Hindlimb muscle (tissue), 1 donor: Measurements from ENCODE around the gene TLR9. TPM values are rescaled to one million over a fixed set of nuclear protein-coding genes. Genes with fewer than 3 reads are reported as not detected.

Source experiments
- DNase-seq: peaks from one replicate; pipeline ENCODE4 v3.0.0-alpha.2; 2013
- polyA plus RNA-seq: library from polyadenylated mRNA; unstranded; fragments of 120-200 nt; gene quantifications from one replicate; pipeline ENCODE4 v1.2.1, GENCODE V29; 2013; ENCODE audit not compliant: insufficient read length

The TLR9 gene
- polyA plus RNA-seq, 1 donor = 0.28 TPM

- no peak for DNase-seq
Observed at GRCh38 chr3:52247409-52248164, 22.1 kb upstream of the TLR9 start.

GRCh38 chr3:52246728-52247408 is 21.4 kb upstream of the TLR9 start:
- DNase-seq = no peak

DNA sequence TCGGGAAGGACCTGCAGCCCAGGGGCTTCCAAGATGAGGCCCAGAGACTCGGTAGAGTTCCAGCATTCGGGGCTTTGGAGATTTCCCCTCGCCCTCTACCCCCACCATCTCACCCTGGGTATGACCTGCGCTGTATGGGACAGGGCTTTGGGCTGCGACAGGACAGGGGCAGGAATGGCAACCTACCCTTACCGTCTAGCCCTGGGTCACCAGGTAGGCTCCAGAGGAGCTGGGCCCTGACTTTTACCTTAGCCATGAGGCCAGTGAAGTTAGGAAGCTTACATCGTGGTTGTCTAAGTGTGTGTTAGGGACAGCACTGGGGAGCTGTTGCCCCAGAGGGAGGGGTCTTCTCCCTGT is 20.8 kb upstream of the TLR9 start:
- no peak for DNase-seq

- DNase-seq = peak; percentile 64
Observed at GRCh38 chr3:52245322-52246263, 20.1 kb upstream of the TLR9 start, which contains the start of gene PPM1M. TSS of gene PPM1M (plus strand) at chr3:52245759. CDS start at chr3:52245825, 66 bp downstream.

DNA sequence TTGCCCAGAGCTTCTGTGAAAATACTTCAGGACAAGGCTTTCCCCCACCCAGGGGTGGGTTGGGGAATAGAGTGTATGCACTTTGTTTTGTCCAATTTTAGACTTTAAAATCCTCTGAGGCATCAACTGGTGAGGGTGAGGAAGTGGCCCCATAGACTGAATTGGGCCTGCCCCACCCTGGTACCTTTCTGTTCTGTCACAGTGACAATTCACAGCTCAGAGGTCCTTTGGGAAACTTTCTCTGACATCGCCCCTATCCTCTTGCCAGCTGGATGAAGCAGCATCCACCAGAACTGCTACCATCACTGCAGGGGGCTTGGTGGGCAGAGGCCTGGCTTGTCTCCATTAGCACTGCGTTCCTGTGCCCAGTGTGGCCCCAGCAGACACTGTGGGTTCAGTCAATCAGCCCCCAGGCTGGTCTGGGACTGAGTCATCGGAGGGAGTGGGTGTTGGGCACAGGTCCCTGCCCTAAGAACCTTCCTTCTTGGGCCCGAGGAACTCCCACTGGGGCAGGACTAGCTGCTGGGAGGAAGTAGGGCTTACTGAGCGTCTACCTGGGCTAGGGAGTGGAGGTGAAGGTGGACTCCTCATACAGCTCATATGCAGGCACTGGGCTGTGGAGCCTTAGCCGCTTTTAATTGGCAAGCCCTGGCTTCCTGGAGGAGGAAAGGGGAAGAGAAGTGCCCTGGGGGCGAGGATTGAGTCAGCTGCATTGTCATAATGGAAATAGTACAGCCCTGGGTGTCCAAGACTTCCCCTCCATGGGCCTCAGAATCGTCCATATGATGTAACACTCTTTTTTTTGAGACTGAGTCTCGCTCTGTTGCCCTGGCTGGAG is 18.6 kb upstream of the TLR9 start:
- no peak for DNase-seq

GRCh38 chr3:52242039-52242438 is 16.6 kb upstream of the TLR9 start:
- DNase-seq = no peak

DNA sequence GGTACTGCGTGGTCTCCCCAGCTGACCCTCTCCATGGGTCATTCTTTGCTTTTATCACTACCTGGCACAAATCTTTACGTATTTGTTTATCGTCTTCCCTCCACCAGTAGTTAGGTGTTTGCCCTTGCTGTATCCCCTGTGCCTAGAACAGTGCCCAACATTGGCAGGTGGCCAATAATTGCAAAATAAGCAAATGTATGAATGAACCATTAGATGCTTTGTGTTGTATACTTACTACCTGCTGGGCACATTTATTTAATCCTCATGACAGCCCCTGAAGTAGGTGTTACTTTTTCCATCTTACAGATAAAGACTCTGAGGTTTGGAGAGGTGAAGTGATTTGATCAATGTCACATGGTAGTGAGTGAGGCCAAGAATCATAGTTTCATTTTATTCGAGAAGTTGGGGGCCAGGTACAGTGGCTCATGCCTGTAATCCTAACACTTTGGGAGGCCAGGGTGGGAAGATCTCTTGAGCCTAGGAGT is 15.5 kb upstream of the TLR9 start:
- no peak for DNase-seq

GRCh38 chr3:52240059-52240885 is 14.8 kb upstream of the TLR9 start:
- DNase-seq = no peak

DNA sequence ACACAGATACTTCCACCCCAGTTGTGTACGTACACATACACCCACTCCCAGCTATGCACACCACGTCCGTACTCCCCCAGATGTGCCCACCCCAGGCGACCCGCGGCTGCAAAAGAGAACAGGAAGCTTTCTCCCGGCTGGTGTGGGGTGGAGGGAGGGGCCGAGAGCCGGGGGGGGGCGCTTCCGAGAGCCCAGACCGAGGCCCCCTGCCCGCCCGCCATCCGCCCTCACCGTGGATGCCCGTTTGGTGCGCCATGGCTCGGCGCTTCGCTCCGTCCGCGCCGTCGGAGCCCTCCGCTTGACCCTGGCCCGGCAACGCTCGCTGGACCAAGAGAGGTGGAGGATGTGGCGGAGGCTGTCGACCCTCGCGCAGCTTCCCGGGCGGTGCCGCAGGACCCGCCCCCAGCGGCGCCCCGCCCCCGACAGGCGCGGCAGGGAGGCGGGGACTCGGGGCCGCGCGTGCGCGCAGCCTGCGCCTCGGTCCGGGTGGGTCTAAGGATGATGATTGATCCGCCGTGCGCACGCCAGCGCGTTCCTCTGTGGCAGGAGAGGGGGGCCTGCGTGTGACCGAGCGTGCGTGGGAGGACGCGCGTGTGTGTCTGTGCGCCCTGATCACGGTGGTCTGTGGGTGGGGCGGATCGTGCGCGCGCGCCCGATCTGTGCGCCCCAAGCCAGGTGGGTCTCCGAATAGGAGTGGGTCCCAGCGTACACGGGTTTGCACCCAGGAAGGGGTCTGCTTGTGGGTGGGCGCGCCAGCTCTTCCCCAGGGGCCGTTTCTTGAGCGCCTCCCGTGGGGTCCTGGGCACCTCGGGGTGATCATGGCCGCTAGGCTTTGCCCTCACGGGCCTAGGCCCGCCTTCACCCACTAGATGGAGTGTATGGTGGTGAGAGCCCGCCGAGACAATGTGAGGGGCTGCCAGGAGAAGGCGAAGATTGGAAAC is 13.6 kb upstream of the TLR9 start, which contains the start of gene TWF2:
TWF2 (minus strand) TSS at position 398 of the 941 bp plus-strand sequence; CDS start at position 256, 142 bp downstream.
- DNase-seq = peak; percentile 90

DNA sequence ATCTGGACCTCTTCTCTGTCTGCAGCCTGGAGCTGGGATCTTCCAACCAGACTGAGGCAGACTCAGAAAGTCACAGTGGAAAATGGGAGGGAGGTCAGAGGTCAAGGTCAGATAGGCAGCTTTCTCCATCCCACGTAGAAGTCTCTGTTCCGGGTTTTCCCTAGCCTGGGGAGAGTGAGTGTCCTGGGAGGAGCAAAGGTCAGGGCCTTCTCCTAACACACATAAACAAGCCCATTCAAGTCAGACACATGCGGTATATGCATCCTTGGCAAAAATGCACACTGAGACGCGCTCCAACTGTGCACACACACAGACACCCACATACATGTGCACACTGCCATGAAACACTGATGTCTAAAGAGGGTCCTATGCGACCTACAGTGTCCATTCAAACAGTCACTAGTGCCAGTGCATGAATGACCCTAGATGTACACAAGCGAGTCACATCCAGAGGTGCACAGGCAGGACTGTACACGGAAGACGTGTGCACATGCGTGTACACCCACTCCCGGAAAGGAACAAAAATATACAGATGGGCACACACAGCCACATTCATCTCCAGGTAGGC is 12.8 kb upstream of the TLR9 start:
- DNase-seq = no peak

- no peak for DNase-seq
Observed at GRCh38 chr3:52237657-52238172, 12.3 kb upstream of the TLR9 start.

DNA sequence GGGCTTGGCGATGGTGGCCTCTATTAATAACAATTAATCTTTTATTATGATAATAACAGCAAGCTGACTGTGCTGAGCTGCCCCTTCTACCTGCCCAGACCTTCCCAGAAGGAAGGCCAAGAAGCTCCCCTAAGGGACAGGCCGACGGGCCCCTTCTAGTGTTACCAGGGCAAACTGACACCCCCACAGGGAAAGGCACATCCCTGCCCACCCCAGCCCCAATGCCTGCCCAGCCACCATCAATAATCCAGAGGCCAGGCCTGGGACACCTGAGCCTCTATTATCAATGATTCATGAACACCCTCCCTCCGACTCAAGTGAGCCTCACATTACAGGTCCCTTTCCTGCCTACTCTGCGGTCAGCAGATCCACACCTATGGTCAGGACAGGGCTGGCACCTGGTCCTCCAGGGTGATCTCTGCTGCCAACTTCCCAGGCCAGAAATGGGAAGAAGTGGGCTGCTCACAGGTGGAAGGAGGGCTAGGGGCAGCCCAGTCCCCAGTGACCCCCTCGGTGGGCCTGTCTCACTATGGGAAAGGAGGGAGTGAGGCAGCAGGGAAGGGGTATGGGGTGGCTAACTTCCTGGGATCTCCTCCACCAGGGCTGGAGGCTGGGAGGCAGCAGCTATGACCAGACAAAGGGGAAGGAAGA is 11.7 kb upstream of the TLR9 start:
- no peak for DNase-seq

DNA sequence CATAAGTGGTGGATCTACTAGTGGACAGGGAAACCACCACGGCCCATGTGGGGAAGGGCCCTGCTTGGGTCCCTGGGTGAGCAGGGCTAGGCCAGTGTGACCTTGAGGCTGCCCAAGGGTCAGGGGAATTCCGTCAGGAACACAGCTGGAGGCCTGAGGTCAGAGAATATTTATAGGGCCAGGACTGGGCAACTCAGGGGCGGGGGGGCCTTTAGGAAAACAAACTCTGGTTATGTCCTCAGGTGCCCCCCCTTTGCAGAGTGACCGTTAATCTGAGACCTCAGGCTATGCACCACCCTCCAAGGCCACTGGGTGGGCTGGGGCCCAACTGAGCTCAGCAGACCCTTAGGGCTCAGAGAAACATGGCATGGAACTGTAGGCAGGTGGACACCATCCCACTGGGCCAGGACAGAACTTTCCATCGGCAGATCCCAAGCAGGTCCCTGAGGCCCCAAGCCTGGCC is 11.0 kb upstream of the TLR9 start:
- no peak for DNase-seq

- no peak for DNase-seq
Observed at GRCh38 chr3:52234516-52235447, 9.3 kb upstream of the TLR9 start.

GRCh38 chr3:52233968-52234367 is 8.5 kb upstream of the TLR9 start:
- no peak for DNase-seq

- no peak for DNase-seq
Observed at GRCh38 chr3:52233108-52233591, 7.7 kb upstream of the TLR9 start.
